ENCODE measurements around the gene SLC25A41.
"Not testable (repeated sequence)": the region's sequence is repeated elsewhere in the genome, so short reads cannot be mapped to it uniquely, and the experiment has no call there.

The SLC25A41 gene

DNA sequence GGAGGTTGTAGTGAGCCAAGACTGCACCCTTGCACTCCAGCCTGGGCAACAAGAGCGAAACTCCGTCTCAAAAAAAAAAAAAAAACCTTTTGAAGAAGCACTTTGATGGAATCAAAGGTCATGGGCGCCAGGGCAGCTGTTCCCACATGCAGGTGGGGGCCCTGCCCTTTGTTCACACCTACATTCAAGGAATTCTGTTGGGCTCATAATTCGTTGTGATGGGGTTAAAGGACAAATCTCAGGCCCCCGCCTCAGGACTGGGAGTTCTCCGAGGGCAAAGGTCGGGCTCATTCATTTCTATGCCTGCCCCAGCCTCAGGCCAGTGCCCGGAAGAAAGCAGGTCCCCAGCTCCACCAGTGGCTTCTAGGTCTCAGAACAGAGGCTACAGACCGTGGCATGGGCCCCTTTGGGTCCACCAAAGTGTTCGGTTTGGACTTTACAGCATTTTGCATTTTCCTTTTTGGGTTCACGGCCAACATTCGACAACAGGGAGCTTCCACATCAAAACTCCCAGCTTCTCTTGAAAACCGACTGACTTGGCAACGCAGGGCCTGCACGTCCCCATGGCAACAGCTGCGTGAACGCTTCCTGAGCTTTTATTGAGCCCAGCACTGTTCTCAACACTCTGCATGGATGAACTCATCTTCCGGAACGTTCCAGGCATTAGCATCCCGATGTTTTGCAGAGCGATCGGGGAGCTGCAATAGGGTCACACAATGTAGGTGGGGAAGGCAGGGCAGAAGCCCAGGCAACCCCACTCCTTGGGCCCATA lies 30.5 kb downstream of the SLC25A41 start:
- peak; percentile 59 for DNase-seq

DNA sequence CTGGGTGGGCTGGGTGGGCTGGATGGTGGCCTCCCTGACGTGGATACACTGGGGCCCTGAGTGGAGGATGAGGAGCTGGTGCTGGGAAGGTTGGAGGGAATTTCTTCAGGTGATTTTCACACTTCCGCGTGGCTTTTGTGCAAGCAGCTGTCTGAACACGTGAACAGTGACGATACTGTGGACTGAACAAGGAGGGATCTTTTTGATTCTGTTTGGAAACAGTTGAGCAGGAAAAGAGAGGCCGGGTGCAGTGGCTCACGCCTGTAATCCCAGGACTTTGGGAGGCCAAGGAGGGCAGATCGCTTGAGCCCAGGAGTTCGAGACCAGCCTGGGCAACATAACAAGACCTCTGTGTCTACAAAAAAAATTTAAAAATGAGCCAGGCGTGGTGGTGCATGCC lies 31.5 kb downstream of the SLC25A41 start:
- DNase-seq: no peak

DNA sequence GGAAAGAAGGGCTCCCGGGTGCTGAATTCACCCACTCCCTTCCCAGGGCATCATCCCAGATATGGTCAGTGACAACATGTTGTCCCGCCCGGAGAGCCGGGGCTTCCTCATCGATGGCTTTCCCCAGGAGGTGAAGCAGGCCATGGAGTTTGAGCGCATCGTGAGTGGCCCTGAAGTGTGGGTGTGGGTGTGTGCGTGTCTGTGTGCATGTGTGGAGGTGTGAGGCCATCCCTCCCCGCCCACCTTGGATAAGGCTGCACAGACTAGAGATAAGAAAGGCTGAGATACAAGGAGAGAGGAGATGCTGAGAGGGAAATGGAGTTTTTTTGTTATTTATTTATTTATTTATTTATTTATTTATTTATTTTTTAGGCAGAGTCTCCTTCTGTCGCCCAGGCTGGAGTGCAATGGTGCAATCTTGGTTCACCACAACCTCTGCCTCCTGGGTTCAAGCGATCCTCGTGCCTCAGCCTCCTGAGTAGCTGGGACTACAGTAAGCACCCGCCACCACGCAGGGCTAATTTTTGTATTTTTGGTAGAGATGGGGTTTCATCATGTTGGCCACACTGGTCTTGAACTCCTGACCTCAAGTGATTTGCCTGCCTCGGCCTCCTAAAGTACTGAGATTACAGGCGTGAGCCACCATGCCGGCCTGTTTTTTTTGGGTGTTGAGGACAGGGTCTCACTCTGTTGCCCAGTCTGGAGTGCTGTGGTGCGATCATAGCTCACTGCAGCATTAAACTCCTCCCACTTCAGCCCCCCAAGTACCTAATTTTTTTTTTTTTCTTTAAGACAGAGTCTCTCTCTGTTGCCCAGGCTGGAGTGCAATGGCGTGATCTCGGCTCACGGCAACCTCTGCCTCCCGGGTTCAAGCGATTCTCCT lies 33.3 kb downstream of the SLC25A41 start:
- not testable (repeated sequence) for DNase-seq

GRCh38 chr19:6396305-6396704 lies 37.3 kb downstream of the SLC25A41 start:
- DNase-seq: no peak

- DNase-seq: no peak
Measured at GRCh38 chr19:6394831-6395230, 38.7 kb downstream of the SLC25A41 start.

DNA sequence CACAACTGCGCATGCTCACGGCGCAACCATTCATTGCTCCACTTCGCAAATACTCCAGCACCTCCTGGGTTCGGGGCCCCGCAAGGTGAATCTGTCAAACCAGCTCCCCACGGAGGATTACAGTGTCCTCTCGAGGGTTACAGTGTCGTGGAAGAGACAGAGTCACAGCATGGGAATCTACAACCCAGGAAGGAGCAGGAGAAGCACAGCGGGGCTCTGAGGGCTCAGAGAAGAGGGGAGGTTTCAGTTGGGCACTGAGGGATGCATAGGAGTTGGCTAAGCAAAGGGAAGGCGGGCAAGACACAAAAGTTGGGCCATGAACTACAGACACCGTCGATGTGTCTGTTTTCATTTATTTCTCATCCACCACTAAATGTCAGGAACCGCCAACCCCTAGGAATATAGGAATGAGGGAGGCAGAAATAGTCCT lies 39.6 kb downstream of the SLC25A41 start:
- DNase-seq: no peak

GRCh38 chr19:6393074-6393982 lies 40.2 kb downstream of the SLC25A41 start, which contains the start of gene GTF2F1:
Gene GTF2F1 (minus strand): TSS chr19:6393164. CDS start chr19:6392995, 169 bp downstream.
- peak; percentile 98 for DNase-seq

DNA sequence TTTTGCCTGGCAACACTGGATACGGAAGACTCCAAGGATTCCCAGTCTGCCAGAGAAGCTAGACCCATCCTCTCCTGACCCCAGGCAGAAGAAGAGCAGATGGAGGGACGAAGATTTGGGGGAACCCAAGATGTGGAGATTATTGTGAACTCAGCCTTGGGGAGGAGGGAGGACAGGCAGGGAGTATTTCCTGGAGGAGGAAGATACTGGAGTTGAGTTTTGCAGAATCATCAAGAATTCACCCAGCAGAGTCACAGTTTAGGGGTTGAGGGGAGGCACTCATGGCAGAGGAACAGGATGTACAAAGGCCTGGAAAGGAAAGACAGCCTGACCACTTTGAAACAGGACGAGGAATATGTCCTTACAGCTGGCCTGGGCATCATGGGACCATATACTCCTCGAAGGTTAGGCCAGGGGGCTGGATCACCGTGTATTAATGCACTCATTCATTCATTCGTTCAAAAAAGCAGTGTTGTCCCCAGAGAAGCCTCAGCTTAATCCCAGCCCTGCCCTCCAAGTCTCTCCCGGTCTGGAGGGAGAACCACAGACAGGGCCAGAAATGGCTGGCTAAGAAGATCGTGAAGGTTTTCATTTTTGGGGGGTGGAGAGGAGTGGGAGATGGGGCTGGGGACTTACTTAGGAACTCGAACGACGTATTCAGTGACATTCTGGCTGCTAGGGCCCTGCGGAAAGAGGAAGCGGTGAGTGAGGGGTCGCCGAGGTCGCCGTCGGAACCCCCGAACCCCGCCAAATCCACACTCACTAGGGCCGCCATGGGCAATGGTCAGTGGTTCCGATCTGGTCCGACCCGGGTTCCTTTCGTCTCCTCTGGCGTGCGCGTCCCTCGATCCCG lies 41.1 kb downstream of the SLC25A41 start:
- DNase-seq: no peak

DNA sequence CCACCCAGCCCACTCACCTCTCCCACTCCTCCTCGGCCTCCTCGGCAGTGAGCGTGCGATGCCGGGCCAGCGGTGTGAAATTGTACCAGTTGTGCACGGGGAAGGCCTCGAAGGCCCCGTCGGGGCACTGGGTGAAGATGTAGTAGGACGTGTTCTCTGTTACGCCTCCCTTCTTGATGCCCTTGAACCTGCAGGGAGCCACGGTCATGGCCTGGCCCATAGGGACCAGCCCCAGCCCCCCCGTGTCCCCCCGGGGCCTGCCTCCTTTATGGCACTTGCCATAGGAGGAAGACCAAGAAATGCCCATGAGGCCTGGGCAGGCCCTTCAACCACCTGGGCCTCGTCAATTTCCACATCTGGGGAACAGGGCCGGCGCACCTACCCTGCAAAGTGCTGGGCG lies 46.2 kb downstream of the SLC25A41 start:
- no peak for DNase-seq

- no peak for DNase-seq
Measured at GRCh38 chr19:6384381-6384780, 49.2 kb downstream of the SLC25A41 start.

GRCh38 chr19:6383188-6383587 lies 50.4 kb downstream of the SLC25A41 start:
- DNase-seq: no peak

DNA sequence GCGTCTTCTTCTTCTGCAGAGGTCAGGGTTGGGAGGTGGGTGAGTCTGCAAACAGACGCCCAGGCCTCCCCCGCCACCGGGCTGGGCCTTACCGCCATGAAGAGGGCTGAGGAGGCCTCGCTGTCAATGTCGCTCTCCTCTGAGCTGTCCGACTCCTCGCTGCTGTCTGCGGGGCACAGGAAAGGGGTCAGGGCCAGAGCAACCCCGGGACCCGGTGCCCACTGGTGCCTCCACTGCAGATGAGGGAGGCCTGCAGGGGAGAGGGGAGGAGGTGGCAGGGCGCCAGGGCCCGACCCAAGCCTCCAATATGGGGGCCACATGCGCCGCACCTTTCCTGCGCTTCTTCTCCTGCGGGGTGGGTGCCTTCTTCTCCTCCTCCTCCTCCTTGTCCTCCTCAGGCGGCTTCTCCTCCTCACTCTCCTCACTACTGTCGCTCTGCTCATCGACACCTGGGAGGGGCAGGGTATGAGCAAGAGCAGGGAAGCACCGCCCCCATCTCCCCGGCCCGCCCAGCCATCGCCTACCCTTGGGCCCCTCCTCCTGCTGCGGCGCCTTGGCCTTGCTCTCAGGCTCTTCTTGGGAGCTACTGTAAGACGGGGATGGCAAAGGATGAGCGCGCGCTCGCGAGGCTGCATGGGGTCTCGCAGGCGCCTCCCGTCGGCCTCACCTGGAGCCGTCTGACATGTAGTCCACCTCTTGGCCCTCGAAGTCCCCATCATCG lies 52.4 kb downstream of the SLC25A41 start:
- no peak for DNase-seq

DNA sequence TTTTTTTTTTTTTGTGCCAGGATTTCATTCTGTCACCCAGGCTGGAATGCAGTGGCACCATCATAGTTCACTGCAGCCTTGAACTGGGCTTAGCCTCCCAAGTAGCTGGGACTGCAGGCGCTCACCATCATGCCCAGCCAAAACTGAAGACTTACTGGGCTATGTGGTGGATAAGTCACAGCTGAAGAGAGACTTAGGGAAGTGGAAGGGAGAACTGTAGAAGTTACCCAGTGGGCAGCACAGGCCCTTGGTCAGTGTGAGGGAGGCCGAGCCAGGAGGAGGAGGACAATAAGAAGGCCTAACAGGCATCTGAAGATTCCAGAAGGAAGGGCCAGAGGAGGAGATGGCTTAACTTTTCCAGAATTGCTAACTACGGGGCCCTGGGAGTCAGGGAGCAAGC lies 53.8 kb downstream of the SLC25A41 start:
- DNase-seq: no peak

DNA sequence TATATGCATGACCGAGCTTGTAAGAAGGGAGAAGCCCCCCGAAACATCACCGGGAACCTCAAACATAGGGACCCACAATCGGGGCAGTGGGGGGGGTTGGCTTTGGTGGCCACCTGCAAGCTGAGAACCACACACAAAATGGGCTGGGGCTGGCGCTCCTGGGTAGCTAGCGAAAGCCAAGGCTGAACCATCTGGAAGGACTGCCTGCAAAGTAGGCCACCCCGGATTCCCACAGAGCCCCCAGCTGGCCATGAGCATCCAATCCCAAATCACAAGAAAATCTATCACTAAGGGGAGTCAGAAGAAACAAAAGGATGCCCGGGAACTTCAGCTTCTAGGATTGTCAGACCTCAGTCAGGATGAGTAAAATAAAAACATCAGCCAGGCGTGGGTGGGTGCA lies 55.1 kb downstream of the SLC25A41 start:
- no peak for DNase-seq

- no peak for DNase-seq
Measured at GRCh38 chr19:6378041-6378440, 55.5 kb downstream of the SLC25A41 start.

GRCh38 chr19:6376512-6377190 lies 56.9 kb downstream of the SLC25A41 start:
- DNase-seq: no peak

Data from midbrain (tissue), 1 donor.